Stimulated activated CD8-positive, alpha-beta memory T cell treated with anti-CD3 and anti-CD28 coated beads, Interleukin-7, amount 100 ng/mL, for 24 hours (primary cell): ENCODE results near the gene PRDX5.

ENCODE experiments used
- DNase-seq: peaks from one replicate; pipeline ENCODE4 v3.0.0-alpha.2; 2020; ENCODE audit warnings: low read depth

PRDX5 gene

GRCh38 chr11:64317961-64318765 is at the start of gene PRDX5:
Gene PRDX5, plus strand, starts transcription at chr11:64318121. Its CDS starts 95 bp downstream, at chr11:64318216.
- DNase-seq: peak; percentile 84

GRCh38 chr11:64268893-64269539 is 48.9 kb upstream of the PRDX5 start:
- DNase-seq: peak; percentile 26

GRCh38 chr11:64269540-64270220 is 48.2 kb upstream of the PRDX5 start:
- DNase-seq: peak; percentile 97

- no peak for DNase-seq
Observed at GRCh38 chr11:64275031-64275800, 42.7 kb upstream of the PRDX5 start.

- no peak for DNase-seq
Observed at GRCh38 chr11:64275841-64276240, 42.1 kb upstream of the PRDX5 start.

- DNase-seq: no peak
Observed at GRCh38 chr11:64276653-64277431, 41.1 kb upstream of the PRDX5 start.

GRCh38 chr11:64278576-64279190 is 39.2 kb upstream of the PRDX5 start:
- no peak for DNase-seq

- no peak for DNase-seq
Observed at GRCh38 chr11:64281957-64282770, 35.8 kb upstream of the PRDX5 start.

- DNase-seq: no peak
Observed at GRCh38 chr11:64283092-64283491, 34.8 kb upstream of the PRDX5 start.

- peak; percentile 88 for DNase-seq
Observed at GRCh38 chr11:64284048-64284961, 33.6 kb upstream of the PRDX5 start, which contains the start of gene BAD. Gene BAD, minus strand, starts transcription at chr11:64284665. Its CDS starts 297 bp downstream, at chr11:64284368.

GRCh38 chr11:64284962-64285884 is 32.7 kb upstream of the PRDX5 start, which contains the start of gene GPR137:
Gene GPR137, plus strand, starts transcription at chr11:64285848. Its CDS starts 677 bp downstream, at chr11:64286525.
- DNase-seq: peak; percentile 87

- no peak for DNase-seq
Observed at GRCh38 chr11:64285885-64286800, 31.8 kb upstream of the PRDX5 start.

- DNase-seq: no peak
Observed at GRCh38 chr11:64286801-64287159, 31.1 kb upstream of the PRDX5 start.

GRCh38 chr11:64287676-64288352 is 30.1 kb upstream of the PRDX5 start:
- no peak for DNase-seq

GRCh38 chr11:64288353-64288750 is 29.6 kb upstream of the PRDX5 start:
- no peak for DNase-seq

- no peak for DNase-seq
Observed at GRCh38 chr11:64289002-64289564, 28.8 kb upstream of the PRDX5 start.
